IPS-NIHi7 (cell line): Measurements from ENCODE around the gene PDE4D.
"Not testable (repeated sequence)": the region's sequence is repeated elsewhere in the genome, so short reads cannot be mapped to it uniquely, and the experiment has no call there.

ENCODE experiments used
- DNase-seq: peaks from one replicate; pipeline ENCODE4 v3.0.0; 2012; ENCODE audit warnings: mixed read lengths; ENCODE audit errors: extremely low spot score

PDE4D gene

DNA sequence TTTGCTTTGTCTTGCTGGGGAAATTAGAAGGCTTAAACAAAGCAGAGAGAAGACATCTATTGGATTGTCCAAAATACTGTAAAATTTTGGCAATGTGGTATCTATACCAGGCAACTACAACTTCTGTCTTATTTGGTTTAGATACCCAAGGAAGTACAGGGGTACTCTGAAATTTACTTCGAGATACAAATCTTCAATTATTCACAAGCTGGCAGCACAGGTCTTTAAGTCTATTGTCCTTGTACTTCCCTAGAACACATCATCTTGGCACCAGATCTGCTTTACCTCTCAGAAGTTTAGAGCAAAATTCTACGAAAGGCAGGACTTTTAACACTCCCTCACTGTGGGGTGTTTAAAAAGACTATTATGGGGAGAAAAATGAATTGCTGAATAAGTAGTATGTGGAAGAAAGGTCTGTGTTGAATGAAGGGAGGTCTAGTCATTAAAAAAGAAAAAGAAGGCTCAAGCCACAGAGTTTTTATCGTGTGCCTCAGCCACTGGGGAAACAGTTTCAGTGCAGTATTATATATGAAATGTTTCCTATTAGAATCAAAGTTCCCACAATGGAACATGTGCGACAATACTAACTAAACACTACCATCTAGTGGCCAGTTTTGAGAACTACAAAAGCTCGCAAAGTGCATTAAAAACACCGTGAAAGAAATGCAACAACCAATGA, 93.7 kb downstream of the PDE4D start:
- peak; percentile 25 for DNase-seq

DNA sequence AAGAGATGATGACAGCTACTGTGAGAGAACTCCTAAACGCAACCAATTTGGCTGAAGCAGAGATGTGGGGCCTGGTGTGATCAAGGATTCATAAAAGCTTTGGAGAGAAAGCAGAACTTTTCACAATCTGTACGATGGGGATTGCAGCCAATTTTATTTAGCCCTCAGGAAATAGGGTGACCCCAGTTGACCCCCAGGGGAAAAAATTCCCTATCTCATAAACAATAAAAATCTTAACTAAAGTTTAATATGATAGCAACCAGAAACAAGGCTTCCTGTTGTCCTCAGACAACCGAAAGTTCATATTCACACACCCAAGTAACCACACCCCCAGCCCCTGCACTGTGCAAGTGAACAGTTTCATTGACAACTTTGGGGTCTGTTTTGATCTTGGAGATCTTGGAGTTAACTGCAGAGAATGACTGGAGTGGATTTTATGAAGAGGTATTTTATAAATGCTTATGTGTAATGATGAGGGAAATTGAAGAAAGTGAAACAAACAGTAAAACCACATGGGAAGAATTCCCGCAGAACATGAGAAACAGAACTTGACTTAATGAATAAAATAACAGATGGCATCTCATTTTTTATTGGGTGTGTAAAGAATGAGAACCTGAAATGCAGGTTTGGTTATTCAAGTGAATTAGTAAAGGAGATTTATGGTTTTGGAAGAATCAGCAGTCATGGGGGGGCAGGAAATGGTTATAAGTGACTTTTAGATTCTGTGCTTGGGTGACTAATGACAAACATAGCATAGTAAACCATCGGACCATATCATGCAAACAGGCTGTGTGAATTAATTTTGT, 94.5 kb downstream of the PDE4D start:
- no peak for DNase-seq

DNA sequence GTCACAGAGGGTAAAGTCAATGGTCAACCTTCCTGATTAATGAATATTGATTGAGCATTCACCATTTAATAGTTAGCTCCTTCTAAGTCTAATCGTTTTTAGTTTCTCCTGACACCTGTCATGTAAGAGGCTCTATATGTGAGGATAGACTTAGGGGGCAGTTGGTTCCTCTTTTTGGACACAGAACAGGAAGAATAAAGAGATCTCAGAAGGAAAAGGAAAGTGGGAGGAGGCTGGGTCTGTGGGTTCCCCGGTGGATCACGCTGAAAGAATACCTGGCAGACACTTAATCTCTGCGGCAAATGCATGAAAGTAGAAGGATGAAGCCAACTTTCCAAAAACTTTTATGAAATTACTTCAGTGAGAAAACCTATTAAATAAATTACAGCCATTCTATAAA, 98.4 kb downstream of the PDE4D start:
- no peak for DNase-seq

DNA sequence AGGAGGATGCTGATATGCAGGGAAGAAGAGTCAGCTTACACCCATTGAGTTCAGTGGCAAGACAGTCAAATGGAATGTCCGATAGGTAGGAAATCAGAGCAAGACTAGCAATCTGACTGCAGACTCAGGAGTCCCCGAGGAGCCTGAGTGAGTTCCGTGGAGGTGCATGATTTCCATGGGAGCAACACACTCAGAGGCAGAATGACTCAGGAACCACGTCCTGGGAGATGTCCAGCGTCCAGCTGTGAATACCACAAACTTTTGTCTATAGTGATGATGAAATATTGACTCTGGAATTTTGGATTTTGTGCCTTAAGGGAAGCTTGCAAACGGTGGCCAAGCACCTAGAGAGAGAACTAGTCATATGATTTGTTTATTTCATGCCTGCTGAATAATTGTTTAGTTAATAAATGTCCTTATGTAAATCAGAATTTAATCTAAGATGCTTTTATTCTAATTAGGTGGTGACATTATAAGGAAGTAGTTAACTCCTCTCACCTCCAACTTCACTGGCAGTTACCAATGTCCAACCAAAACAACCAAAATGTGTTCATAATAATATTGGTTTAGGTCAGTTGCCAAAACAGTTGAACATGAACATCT, 100.4 kb downstream of the PDE4D start:
- no peak for DNase-seq

DNA sequence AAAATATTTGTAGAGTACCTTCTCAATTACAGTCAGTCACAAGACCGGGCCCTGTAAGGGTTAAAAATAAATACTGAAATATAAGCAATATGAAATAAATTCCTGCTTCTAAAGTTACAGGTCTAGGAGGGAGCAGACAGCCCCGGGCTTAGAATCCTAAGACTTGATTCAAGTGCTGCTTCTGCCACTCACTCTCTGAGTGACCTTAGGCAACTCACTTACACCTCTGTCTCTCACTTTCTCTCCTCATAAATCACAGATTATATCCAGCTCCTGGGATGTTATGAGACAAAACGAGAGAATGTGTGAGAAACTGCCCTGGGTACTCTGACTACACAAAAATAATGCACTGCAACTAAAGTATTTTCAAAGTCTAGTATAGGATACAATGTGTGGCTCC, 101.9 kb downstream of the PDE4D start:
- DNase-seq = no peak

DNA sequence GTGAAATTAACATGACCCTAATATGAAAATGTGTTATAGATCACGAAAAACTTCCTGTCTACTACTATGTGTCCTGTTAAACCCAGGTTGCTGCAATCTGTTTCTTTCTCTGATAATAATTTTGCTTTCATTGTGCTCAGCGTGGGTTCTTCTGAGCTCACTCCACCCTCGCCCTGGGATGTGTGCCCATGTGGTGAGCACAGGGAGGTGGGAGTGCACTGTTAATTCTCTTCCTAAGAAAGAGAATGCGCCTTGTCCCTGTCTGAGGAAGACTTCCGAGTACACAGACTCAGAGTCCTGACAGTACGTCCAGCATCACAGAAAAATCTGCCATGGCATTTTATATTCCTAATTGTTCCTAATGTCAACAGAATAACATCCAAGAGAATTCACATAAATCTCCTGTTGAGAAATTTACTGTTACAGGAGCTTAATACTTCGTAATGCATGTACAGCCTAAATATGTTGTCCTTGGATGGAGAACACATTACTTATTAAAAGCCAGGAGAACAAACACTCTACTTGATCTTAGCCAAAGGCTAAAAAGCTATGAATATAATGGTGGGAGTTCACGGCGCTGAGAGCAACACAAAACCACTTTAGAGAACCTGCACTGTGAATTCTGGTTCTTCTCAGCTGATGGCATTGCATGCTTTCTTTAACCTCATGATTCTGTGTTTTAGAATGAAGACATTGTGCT, 102.6 kb downstream of the PDE4D start:
- no peak for DNase-seq

DNA sequence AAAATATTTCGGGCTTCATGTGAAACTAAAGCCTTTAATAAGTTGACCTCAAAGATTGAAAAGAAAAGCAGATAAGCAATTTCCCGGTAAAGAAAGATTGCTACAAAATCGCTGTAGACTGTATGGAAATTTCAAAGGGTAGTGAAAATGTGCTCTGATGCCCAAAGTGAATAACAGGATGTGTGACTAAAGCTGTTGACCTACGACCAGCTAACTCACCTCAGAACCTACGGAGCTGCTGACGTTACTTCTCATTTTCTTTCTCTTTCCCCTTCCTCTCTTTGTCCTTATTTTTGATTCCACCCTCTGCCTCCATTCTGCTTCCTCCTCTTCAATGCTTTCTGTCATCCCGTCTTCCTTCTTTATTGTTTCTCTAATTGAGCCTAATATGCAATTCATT, 103.2 kb downstream of the PDE4D start:
- no peak for DNase-seq

DNA sequence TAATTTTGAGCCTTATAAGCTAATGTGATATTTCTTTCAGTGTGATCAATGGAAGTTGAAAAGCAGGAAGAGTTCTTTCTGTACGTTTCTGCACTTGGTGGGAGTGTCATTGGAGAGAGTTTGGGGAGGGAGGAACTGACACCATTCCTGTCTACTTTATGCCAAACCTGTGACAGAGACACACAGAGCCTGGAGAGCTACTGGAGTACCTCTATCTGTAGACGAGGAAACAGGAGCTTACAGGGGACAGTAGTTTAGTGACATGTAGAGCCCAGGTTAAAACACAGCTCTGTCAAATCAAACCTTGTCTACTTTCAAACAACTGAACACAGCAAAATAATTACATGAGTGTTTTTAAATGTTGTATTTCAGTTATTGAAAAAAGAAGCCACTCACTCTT, 103.6 kb downstream of the PDE4D start:
- DNase-seq = no peak

DNA sequence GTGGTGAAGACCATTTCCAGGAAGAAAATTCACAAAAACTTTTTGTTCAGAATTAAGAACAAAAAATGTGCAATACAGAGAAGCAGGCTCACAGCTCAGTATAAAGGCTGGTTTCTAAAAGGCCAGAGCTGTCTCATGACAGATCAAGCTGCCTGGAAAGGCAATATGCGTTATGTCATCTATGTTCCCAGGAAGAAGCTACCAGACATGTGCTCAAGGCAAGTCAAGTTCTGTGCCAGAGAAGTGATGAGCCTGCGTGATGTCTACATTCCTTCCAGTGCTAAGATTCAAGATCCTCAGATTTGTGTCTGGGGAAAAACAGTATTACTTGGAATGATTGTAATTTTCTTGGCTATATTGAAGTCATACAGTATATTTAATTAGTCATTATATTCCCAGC, 104.3 kb downstream of the PDE4D start:
- DNase-seq = no peak

DNA sequence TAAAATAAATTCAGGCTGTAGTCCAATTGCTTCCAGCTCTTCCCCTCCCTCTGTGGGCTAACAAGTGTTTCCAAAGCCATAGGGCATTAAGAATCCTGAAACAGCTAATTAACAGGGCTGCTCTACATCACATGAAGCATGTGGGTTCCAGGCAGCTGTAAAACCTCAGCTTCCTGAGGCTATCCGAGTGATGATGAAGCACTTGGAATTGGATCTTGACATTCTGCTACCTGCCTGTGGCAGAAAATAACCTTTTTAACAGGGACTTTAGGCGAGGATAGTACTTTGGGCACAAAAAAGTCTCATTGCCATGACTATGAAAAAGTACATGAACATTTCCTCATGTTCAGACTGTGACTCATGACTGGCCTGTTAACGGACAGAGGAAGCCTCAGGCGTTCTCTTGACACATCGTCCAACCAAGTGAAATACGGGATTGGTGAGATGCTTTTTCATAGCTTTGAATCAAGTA, 107.2 kb downstream of the PDE4D start:
- no peak for DNase-seq

DNA sequence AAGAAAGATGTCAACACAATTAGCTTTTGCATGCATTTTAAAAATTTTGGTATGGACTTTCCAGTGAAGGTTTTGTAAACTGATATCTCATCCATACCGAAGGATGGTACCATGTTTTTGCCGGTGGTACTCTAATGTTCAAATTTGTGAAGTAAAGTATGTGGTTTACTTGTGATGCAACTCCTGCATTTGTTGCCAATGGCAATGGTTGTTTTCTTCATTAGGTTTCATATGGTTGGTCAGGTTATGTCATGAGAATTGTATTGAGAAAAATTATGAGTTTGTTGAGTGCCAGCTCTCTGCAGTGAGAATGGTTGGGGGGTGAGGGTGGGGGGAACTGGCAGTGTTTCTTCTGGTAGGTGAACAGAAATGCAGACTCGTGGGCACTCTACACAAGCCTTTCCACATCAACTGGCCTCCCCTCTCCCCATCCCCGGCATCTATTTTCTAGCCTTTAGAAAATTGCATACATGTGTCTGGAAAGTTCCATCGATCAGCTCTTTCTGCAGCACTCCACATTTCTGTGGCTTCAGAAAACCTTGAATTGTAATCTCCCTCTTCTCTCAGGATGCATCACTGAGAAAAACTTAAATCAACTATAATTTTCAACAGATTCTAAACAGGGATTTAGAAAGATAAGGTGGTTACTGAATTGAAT, 107.7 kb downstream of the PDE4D start:
- DNase-seq = no peak

DNA sequence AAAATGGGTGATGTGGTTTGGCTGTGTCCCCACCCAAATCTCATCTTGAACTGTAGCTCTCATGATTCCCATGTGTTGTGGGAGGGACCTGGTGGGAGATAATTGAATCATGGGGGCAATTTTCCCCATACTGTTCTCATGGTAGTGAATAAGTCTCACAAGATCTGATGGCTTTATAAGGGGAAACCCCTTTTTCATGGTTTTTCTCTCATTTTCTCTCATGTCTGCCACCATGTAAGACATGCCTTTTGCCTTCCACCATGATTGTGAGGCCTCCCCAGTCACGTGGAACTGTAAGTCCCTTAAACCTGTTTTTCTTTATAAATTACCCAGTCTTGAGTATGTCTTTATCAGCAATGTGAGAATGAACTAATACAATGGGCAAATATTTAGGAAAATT, 108.8 kb downstream of the PDE4D start:
- DNase-seq = not testable (repeated sequence)

DNA sequence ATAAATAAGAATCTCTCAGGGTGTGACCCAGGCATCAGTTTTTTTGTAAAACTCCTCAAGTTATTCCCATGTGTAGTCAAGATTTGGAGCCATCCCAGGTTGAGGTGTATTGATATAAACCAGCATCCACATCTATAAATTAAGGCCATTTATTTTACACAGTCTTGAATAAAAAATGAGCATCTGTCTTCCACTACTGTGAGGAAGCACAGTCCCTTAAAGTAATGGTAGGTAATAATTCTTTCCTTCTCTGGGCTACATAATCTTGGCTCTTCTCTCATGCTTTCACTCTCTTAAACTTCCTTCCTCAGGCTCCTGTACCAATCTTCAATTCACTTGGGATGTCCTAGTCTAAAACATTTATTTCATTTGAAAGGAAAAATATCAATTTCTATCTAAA, 110.3 kb downstream of the PDE4D start:
- DNase-seq = no peak

DNA sequence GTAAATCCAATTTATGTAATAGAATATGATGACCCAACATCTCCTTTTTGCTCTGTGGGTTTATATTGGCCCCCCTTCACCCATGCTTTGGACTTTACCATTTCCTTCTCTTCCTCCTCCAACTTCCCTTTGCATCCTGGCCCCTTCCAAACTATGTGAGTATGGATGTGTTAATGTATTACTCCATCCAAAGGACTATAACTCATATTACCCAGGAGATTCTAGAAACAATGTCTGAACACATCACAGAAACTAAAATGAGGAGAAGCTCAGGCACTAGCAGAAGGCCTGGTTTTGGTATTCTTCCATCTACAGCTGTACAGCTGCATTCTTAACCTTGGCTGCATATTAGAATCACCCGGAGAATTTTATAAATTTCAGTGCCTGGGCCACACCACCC, 110.7 kb downstream of the PDE4D start:
- DNase-seq = no peak

DNA sequence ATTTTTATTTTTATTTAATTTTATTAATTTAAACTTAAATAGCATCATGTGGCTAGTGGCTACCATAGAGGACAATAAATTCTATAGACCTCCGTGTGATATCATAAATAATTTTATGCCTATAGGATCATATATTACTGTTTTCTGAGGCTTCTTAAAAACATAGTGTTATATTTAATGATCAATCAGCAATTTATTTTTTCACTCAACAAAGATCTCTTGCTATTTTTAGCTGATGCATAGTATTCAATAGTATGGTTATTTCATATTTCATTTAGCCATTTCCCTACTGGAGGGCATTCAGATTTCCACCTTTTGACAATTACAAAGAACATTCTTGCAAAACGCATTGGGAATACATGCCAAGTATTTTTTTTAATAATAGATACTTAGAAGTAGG, 114.1 kb downstream of the PDE4D start:
- DNase-seq = no peak

DNA sequence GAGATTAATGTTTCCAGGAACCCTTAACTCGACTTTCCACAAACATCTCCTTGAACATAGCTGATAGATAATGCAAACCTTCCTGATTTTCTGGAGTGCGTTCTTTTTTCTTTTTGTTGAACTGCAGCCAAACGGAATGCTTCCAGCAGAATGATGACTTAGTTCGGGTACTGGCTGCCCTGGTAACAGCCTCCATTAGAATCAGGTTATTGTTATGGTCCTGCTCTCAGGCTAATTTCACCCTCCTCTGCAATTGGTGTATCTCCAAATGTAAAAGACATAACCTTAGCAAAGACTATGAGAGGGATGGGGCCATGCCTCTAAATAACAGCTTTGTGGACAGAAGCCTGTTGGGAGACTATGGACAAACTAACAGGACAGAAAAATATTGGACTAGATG, 116.5 kb downstream of the PDE4D start:
- no peak for DNase-seq

DNA sequence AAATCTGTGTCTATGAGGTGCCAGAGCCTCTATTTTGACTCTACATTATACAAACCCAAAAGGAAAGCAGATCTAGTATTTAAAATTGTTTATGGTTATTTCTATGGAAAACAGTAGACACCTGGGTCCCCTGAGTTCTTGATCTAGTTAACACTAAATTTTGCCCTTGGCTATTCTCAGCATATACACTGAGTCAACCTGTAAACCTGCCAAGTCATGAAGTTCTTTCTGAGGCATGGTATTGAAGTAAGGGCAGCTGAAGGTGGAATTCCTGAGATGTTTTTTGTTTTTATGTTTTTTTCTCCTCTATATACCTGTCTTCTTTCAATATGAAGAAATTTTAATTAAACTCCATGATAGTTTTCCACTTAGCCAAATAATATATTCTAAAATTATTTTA, 120.2 kb downstream of the PDE4D start:
- DNase-seq = no peak

DNA sequence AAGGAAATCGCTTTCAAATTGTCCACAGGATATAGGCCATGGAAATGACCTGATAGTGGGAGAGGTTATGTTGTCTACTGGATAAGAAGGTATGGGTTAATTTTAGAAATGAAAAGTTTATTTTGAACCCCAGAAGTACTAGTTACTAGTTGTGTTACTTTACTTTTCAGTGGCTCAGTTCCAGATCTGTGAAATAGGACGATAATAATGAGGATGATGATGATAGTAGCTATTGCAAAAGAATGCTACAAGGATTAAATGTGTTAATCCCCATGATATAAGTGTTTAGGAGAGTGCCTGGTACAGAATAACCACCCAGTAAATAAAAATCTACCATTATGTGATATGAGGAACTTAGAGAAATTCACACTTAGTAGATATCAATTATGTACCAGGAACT, 120.8 kb downstream of the PDE4D start:
- no peak for DNase-seq

DNA sequence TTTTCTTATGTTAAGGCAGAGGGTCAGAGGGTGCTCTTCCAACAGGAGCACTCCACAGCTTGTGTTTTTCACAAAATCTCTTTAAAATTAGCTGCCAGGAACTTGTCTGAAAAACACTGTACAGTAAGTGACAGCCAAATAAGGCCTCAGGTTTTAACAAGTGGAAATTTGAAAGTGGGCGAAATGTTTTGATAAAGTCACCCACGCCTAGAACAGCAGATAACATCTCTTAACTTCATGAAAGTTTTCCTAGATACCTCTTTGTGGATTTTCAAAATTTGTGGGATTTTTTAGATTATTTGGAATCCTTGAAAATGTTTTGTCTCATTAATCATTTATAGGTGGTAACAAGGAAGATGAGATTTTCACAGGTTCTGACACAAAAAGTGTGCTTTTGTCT, 121.3 kb downstream of the PDE4D start:
- DNase-seq = no peak

DNA sequence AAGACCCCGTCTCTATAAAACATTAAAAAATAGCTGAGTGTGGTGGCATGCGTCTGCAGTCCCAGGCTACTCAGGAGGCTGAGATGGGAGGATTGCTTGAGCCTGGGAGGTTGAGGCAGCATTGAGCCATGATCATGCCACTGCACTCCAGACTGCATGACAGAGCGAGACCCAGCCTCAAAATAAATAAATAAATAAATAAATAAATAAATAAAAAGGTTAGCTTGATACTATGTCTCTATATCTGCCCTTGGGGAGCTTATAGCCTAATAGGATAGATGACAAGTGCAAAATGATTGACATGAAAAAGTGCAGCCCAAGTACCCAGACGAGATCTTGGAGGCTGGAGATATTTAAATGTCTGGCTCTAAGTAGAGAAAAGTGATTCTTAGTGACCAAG, 122.6 kb downstream of the PDE4D start:
- DNase-seq = no peak

DNA sequence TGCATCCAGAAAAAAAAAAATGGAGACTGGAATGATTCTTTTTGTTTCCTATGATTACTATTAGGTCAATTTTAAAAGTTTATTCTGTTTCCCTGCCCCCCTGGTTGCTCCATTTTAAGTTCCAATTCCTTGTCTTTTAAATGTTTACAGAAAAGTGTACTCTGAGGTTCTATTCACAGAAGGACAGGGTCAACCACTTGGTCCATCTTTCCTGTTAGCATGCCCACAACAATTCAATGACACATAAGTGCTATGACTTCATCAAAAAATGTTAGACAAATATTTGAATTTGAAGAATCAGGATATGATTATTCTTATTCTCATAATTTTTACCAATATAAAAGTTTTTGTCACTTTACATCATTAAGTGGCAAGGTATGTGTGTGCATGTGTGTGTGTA, 123.7 kb downstream of the PDE4D start:
- no peak for DNase-seq

DNA sequence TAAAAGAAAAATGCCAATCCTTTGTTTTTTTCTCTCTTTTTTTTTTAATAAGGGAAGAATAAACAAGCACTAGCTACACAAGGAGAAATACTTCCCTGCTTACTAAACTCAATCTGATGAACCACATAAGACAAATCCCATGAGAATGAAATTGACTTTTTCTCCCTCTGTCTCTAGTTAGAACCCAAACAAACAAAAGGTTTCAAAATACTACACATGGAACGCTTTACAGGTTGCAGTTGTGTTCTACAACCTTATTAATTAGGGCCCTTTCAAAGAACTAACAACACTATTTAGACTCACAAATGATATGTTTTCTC, 124.5 kb downstream of the PDE4D start:
- no peak for DNase-seq
